Uterus (tissue), 2 donors: Measurements from ENCODE around the gene TLE6.

Experiments
- CTCF ChIP-seq, 4 experiments: fragments of 200-600 bp in 2 of 4; fragments of 450-650 bp in 2 of 4; sonication (generic) in 2 of 4; IDR thresholded peaks; one replicate each; pipeline ENCODE4 v1.5.1; 2016 to 2019; ENCODE audit warnings: antibody characterized with exemption in 4 of 4, mild to moderate bottlenecking in 2 of 4, moderate library complexity in 1 of 4
- POLR2A ChIP-seq, 2 donors: fragments of 450-650 bp; IDR thresholded peaks; one replicate each; pipeline ENCODE4 v1.6.1; 2016; ENCODE audit warnings: antibody characterized with exemption in 2 of 2, mild to moderate bottlenecking in 1 of 2, moderate library complexity in 1 of 2

DNA sequence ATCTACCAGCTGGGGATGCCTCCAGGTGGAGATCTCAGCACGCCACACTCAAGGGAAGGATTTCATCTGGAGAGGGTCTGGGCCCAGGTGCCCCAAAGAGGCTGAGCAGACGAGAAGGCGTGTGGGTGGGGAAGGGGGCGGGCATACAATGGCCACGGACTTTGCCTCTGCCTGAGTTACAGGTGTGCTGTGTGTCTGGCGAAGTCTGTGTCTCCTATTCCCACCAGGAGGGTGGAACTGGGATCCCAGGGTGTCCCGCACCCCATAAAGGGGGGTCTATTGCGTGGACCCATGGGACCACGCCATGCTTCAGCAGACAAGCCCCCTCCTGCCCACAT is 48.2 kb downstream of the TLE6 start:
- no peak for TF ChIP-seq CTCF (IDR thresholded peaks at IDR 0.05)
- TF ChIP-seq POLR2A (IDR thresholded peaks at IDR 0.05): no peak
